ENCODE measurements around the gene ABCG1. TPM values are rescaled to one million over a fixed set of nuclear protein-coding genes. Genes with fewer than 3 reads are reported as not detected.

Gene ABCG1
- total RNA-seq, 1 donor from 2014 or later = 7.3 TPM

DNA sequence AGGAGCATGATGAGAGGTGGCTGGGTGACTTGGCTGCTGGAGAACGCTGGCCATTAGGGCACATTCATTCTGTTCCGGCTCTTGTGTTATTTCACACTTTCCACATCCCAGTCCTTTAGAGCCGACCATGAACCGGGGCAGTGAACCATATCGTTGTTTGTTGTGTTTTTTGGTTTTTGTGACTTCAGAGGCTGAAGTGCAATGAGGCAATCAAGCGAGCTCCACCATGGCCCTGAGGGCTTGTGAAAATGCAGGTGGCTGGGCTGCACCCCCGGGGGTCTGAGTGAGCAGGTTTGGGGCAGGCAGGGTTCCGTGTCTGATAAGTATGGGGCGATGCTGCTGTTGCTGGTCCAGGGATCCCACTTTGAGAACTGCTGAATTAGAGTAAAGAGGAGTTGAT is 23.7 kb downstream of the ABCG1 start:
- no peak for DNase-seq
- intact Hi-C loops (cut with DNase I) = no loop called here
- no peak for ATAC-seq (ENCODE audit: poor library complexity)

DNA sequence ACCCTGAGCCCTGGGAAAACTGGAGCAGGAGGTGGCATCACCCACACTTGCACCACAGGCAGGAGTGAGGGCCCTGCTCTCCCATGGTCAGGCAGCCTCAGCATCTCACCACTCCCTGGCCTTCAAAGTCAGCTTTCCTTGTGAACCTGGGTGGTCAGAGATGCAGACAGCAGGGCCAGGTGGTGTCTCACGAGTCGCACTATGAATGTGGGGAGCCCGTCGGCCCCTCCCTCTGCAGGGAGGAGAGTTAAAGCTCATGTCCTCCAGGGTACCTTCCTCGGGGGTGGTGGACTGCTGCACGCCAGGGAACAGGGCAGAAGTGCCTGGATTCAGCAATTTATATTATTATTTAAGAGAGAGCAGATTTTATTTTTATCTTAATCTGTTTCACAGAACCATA is 24.1 kb downstream of the ABCG1 start:
- intact Hi-C loops (cut with DNase I) = no loop called here
- DNase-seq = peak; percentile 25
- ATAC-seq (ENCODE audit: poor library complexity) = no peak

DNA sequence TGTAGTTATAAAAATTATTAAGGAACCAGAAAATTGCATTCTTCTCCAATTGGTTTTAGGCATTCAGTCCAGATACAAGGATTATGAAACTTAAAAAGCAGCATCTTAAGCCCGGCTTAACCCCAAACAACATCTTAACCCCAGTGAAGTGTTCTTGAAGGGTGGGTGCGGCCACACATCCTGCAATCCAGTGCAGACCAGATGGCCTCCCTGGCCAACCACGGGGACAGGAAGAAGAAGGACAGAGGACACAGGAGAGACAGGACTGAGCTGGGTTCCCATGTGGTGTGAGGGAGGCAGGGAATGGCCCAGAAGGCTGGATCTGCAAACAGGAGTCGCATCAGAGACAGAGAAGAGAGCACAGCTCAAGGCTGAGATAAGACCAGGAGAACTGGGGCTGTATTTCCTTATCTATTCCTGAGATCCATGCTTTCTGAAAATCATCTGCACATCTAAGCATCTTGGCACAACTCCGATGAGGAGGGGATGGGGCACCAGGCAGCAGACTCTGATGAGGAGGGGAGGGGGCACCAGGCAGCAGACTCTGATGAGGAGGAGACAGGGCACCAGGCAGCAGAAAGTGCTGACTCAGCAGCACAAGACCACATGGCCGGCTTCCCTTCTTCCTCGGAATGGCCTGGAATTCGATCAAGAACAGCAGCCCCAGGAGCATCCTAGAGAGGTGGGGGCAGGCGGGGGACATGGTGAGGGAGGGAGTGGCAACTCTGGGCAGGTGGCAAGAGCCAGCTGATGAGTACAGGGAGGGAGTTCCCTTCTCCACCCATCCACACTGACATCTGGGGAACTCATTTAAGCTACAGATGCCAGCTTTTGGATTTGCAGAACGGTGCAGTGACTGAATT is 26.6 kb downstream of the ABCG1 start:
- intact Hi-C loops (cut with DNase I) = no loop called here
- peak; percentile 38 for DNase-seq
- no peak for ATAC-seq (ENCODE audit: poor library complexity)

DNA sequence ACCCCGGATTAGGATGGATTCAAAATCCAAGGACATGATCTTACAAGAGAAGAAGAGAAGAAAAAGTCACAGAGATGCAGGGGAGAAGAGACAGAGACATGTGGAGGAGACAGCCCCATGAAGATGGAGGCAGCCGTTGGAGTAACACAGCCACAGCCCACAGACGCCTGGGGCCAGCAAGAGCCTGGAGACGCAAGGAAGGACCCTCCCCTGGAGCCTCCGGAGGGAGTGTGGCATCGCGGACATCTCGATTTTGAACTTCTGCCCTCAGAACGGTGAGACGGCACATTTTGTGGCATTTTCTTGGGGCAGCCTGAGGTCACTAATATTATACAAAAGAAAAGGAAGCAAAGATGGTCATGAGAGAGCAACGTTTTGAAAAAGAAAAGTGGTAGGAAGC is 28.8 kb downstream of the ABCG1 start:
- intact Hi-C loops (cut with DNase I) = no loop called here
- peak; percentile 33 for DNase-seq
- ATAC-seq (ENCODE audit: poor library complexity) = no peak

DNA sequence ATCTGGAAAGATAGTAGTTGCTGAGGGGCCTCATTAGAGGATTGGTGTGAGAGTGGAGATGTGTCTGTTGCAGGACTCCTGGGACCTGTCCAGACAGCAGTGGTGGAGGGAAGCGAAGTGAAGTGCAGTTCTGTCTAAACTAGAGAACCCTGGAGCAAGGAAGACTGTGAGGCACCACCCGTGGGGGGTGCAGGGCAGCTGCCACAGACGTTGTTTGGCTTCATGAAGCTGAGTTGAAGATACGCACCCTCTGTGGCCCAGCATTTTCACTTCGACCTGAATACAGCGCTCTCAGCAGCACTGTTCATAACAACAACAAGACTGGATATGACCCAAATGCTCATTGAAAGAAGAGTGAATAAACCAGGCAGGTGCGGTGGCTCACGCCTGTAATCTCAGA is 29.3 kb downstream of the ABCG1 start:
- no peak for ATAC-seq (ENCODE audit: poor library complexity)
- intact Hi-C loops (cut with DNase I) = no loop called here
- peak; percentile 7 for DNase-seq

DNA sequence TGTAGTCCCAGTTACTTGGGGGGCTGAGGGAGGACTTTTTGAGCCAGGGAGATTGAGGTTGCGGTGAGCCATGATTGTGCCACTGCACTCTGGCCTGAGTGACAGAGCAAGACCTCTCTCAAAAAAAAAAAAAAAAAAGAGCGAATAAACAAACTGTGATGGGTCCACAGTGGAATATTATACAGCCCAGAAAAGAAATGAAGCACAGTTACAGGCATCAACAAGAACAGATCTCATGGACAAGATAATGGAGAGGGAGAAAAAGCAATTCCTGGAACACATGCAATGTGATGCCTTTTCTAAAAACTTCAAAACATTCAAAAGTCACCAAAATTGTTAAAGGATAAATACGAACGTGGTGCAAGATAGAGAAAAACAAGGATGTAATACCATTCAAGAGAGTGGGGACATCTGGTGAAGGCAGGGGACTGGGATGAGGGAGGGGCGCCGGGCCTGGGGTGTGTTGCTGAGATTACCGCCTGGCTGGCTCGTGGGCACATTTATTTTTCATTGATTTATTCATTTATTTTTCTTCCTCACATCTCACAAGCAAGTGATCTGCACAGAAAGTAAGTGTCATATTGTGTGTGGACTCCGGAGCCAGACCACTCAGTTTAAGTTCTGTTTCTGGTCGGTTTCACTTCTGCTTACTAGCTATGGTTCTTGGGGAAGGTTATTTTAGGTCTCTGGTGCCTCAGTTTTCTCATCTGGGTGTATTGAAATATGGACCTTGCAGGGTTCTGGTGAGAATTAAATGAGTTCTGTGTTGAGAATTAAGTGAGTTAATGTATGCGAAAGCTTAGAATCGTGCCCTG is 30.1 kb downstream of the ABCG1 start:
- ATAC-seq (ENCODE audit: poor library complexity) = peak; percentile 42
- DNase-seq = no peak
- intact Hi-C loops (cut with DNase I) = no loop called here

DNA sequence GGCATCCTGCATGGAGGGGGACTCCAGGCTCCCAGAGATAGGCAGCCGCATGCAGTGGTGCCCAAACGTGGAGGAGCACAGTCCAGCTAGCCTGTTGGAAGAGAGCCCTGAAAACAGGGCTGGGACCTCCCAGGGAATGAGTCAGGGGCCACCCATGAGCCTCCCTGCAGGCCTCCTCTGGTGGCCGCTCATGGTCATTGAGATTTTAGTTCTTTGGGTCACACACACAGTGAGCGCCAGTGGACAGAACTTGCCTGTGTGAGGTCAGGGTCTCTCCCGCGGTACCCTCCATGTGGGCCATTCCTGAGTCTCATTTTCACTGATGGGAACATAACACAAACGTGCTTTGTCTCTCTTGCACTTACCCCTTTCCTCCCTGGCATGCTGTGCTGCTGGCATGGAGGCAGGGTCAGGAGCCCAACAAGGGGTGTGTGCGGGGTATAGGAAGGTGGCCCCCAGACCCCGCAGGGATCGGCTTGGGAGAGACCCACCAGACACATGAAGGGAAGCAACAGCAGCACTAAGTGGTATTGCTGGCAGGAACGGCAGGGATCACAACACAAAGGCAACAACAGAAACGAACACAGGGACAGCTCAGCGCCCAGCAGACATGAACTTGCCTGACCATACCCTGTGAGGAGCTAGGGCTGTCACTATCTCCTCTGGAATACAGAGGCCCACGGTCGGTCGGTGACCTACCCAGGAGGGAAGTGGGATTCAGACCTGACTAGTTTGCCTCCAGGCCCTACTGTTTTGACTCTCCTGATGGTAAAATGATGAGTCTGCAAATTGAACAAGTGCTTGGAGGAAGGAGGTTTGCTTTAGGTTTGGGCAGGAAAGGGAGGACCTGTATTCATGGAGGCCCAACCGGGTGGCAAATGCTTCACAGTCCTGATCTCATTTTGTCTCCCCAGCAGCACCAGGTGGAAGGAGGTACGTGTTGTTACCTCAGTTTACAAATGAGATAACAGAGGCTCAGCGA is 31.8 kb downstream of the ABCG1 start:
- peak; percentile 19 for DNase-seq
- intact Hi-C loops (cut with DNase I) = loop anchor here (10.0 kb wide), 1 partner anchor 86 kb away; no protein-coding TSS in a partner anchor
- ATAC-seq (ENCODE audit: poor library complexity) = no peak

DNA sequence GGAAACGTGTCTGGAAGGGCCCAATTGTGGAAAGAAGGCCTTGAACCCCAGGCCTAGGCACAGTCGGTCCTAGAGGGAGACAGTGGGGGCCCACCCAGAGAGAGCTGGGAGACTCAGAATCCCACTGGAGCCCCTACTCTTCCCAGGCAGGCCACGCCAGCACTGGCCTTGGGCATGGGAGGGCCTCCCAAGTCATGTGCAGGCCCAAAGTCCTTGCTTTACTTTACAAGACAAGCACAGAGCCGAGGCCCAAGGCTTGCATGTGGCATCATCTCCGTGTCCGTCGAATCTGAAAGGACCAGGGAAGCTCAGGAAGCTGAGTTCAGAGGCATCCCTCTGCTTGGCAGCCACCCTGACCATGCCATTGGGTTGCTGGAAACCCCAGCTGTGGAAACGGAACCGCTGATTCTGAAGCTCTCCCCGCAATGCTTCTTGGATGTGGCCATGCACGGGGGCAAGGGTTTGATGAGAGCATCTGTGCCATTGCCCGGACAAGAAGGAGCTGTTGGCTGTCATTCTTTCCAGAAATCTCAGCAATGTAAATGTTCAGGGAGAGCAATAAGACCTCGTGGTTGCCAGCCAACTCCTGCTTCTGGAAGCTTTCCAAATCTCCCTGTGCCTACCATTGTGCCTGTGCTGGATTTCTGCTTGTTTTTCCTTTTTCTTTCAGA is 32.8 kb downstream of the ABCG1 start:
- ATAC-seq (ENCODE audit: poor library complexity) (no peak), DNase-seq (peak; percentile 30)
- intact Hi-C loops (cut with DNase I) = loop anchor here (10.0 kb wide), 1 partner anchor 87 kb away; no protein-coding TSS in a partner anchor

DNA sequence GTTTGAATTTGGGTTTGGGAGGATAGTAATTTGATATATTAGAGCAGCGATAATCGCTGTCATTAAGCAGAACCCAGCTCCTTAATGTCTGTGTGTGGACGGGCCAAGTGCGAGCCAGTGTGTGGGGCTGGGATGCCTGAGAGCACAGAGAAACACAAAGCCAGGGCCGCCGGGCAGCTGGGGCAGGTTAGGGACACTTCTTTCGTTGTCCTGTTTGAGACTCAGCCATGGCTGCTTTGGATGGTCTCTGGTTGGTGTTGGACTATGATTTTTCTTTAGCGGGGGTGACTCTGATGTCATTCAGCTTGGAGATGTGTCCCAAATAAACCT is 33.4 kb downstream of the ABCG1 start:
- intact Hi-C loops (cut with DNase I) = loop anchor here (10.0 kb wide), 1 partner anchor 87 kb away; no protein-coding TSS in a partner anchor
- DNase-seq (peak; percentile 35), ATAC-seq (ENCODE audit: poor library complexity) (no peak)

DNA sequence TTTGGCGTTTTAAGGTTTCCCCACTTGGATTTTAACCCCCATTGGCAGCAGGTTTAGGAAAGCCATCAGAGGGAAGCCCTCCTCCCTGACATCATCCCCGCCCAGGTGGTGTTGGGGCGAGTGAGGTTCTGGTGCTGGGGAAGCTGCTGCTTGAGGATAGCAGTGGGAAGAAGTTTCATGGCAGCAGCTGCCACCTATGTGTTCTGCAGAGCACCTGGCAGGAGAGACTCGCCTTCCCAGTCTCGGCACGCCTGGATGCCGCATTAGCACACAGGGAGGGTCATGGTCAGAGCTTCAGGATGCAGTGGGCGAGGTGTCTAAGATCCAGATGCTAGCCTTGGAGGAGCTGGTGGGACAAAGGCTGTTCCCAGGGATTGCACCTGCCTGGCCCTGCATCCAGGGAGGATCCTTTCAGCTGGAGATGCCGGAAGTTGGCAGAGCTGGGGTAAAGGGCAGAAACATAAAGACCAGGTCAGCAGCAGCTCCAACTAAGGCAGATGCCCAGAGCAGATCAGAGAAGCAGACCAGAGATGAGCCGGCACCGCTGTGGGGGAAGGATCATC is 33.9 kb downstream of the ABCG1 start:
- DNase-seq (peak; percentile 21), ATAC-seq (ENCODE audit: poor library complexity) (no peak)
- intact Hi-C loops (cut with DNase I) = loop anchor here (10.0 kb wide), 1 partner anchor 88 kb away; no protein-coding TSS in a partner anchor

DNA sequence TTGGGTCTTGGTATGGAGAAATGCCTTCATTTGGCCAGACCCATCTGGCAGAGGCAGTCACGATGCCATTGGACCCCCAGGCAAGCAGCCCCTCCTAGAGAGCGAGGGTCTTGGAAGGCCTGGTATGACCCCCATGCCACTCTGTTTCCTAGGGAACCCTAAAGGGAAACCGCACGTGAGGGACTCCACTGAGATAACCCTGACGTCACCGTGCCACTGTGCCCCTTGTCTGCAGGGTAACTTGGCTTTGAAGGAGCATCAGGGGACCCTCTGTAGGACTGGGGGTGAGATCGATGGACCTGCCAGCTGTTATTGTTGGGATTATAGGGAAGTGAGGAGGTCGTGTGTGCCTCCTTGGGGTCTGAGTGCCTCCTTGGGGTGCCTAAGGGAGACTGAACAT is 34.5 kb downstream of the ABCG1 start:
- peak; percentile 20 for DNase-seq

DNA sequence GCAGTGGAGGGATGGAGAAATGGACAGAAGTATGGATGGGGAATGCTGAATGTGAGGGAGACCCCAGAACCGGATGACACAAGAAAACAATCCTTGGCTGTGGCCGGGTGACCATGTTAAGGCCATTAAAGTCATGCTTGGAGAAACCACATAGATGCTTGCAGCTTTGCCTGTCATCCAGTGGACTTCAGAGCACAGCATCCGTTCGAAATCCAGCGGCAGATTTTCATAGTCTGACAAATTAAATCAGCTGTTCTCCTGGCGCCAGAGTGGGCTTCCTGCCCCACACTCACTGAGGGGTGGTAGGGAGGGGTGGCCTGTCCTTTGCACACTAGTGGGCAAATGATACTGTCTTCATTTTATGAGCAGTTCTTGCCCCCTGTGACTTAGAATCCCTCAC is 35.1 kb downstream of the ABCG1 start:
- no peak for ATAC-seq (ENCODE audit: poor library complexity)
- intact Hi-C loops (cut with DNase I) = loop anchor here (10.0 kb wide), 1 partner anchor 89 kb away; no protein-coding TSS in a partner anchor
- no peak for DNase-seq

More for the DNA sequence above, 34.5 kb downstream of the ABCG1 start:
- intact Hi-C loops (cut with DNase I) = loop anchor here (10.0 kb wide), 1 partner anchor 89 kb away; no protein-coding TSS in a partner anchor
- ATAC-seq (ENCODE audit: poor library complexity) = no peak

DNA sequence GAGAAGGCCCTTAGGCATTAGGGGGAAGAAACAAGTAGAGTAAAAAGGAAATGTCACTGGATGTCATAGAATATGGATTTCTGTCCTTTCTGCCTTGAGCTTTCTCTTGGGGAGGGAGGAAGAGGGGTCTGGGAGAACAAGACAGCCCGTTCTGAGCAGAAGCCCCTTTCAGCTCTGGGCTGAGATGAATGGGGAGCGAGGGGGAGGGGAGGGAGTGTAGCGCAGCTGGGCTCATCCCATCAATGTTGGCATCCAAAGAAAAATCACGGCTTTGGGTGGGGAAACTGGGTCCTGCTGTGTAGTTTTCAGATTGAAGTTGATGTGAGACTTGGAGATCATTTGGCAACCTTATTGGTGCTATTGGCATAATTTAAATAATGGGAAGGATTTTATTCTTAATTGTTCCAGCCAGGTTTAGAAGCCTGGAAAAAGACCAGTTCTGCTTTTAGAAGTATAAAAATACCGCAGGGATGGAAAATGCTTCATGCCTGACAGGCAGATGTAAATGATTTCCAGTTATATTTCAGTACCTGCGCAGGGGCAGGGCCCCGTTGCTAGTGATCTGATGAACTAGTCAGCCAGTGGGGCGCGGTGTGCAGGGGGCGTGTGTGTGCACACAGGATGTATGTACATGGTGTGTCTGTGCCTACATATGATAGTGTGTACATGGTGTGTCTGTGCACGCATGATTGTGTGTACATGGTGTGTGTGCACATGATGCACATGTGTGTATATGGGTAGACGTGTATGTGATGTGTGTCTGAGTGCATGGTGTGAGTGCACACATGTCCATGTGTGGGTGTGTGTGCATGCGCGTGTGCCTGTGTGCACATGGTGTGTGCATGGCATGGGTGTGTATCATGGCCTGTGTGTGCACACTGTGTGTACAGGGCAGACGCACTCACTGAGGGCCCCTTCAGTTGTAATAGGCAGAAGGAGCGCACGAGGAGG is 36.0 kb downstream of the ABCG1 start:
- intact Hi-C loops (cut with DNase I) = loop anchor here (10.0 kb wide), 1 partner anchor 90 kb away; no protein-coding TSS in a partner anchor
- no peak for ATAC-seq (ENCODE audit: poor library complexity)
- peak; percentile 40 for DNase-seq

DNA sequence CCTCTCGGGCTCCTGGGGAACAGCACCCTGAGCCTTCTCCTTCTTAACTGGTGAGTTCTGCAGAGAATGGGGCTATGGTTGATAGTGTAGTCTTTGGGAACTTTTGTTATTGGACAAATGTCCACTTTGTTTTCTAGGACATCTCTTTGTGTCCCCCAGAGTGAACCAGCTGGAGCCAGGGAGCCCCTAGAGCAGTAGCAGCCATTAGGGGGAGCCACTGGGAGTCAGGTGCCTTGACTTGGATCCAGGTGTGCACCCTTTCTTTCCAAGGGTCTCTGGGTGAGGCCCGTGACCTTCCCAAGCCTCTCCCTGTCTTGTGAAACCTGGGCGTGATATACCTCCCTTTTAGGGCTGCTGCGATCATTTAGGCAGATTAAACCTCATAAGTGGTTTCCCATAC is 36.9 kb downstream of the ABCG1 start:
- no peak for DNase-seq
- intact Hi-C loops (cut with DNase I) = loop anchor here (10.0 kb wide), 1 partner anchor 91 kb away; no protein-coding TSS in a partner anchor
- ATAC-seq (ENCODE audit: poor library complexity) = no peak

DNA sequence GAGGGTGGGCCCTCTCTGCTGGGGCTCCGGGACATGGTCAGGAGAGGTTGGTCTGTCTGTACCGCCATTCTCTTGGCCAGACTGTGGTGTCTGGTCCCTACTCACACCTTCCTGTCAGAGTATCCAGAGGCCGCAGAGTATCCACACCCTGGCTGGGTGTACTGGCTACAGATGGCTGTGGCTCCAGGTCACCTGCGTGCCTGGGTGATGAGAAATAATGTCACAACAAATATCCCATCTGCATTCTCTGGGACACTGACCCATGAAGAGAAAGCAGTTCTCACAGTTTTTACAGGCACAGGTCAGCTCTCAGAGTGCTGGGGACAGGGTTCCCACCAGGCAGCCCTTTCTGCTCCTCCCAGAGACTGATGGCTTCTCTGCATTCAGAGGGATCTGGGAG is 37.4 kb downstream of the ABCG1 start:
- ATAC-seq (ENCODE audit: poor library complexity) = no peak
- DNase-seq = peak; percentile 17
- intact Hi-C loops (cut with DNase I) = loop anchor here (10.0 kb wide), 1 partner anchor 92 kb away; no protein-coding TSS in a partner anchor

DNA sequence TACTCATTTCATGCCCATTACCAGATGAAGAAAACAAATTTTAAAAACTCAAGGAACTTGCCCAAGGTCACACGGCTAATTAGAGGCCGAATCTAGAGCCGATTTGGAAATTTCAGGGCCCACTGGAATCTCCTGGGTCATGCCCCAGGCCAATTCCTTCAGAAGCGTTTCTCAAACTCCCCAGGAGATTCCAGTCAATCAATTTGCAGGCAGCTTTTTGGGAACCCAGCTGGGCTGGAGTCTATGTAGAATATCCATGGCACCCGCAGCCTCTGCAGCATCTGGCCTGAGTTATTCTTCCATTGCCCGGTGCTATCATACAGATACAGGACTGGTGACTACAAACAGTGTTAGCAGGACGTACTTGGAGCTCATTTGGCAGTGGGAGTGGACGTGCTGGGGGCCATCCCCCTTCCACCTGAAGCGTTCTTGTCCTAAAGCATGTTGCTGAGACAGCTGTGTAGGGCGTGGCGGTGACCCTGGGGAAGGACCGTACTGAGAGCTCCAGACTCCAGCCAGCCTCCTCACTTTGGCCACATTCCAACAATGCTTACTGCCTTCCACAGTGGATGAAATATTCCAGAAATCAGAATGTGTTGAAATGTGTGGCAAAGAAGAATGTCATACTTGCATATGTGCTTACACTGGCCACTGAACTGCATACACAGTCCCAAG is 38.3 kb downstream of the ABCG1 start:
- intact Hi-C loops (cut with DNase I) = loop anchor here (10.0 kb wide), 1 partner anchor 92 kb away; no protein-coding TSS in a partner anchor
- peak; percentile 56 for DNase-seq
- no peak for ATAC-seq (ENCODE audit: poor library complexity)

Measured in Right ventricle myocardium superior (tissue), 1 donor.